GM18519 (cell line): ENCODE measurements around the gene HOXB3.

Source experiments
- ATAC-seq: cut with Tn5 transposase; IDR thresholded peaks from one replicate; pipeline ENCODE4 v1.9.1; 2021; ENCODE audit warnings: mild to moderate bottlenecking, moderate library complexity; ENCODE audit not compliant: unreplicated experiment, low FRiP score

Gene HOXB3

DNA sequence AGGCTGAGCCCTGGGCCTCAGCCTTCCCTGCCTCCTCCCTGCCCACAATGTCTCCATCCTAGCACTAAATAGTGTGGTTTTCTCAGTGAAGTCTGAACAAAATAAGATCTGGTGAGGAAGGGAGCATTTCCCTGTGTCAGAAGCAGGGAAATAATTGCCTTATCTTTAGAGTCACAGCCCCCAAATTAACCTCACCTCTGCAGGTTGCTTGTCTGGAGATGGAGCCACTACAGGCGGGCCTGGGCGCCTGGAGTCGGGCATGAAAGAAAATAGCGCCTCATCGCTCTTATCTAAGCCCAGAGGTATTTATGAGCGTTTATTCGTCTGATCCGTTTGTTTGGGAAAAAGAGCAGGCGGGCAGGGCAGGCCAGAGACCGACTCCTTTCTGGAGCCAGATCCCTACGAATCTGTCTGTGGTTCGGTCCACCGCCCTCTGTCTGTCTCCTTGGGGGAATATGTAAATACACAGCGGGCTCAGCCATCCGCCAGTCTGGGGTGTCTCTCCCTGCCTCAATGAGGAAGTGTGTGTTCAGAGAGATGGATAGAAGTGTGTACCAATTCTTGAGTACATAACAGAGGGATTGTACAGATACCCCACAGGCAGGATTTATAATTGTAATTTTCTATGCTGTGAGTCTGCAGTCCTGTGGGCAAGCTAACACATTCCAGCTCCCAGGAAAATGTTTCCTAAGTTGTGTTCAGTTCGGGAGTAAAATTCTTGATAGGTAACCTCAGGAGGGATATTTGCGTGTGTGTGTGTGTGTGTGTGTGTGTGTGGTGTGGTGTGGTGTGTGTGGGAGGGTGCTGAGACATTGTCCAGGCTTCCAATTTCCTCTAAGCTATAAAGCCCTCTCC is 10.4 kb upstream of the HOXB3 start:
- ATAC-seq = no peak

- ATAC-seq = no peak
Observed at GRCh38 chr17:48599354-48599753, 9.3 kb upstream of the HOXB3 start.

GRCh38 chr17:48598736-48599135 is 8.7 kb upstream of the HOXB3 start:
- no peak for ATAC-seq

- no peak for ATAC-seq
Observed at GRCh38 chr17:48597778-48598631, 8.0 kb upstream of the HOXB3 start.

DNA sequence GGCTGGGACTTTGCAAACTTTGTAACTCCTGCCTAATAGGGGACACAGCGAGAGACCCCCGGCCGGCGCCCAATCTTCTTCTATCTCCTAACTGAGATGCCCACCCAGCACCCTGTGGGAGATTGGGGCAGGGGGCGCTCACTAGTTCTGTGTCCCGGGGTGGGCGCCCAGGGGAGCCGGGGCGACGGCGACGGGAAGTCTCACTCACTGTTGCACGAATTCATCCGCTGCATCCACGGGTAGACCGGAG is 7.4 kb upstream of the HOXB3 start:
- ATAC-seq = no peak

DNA sequence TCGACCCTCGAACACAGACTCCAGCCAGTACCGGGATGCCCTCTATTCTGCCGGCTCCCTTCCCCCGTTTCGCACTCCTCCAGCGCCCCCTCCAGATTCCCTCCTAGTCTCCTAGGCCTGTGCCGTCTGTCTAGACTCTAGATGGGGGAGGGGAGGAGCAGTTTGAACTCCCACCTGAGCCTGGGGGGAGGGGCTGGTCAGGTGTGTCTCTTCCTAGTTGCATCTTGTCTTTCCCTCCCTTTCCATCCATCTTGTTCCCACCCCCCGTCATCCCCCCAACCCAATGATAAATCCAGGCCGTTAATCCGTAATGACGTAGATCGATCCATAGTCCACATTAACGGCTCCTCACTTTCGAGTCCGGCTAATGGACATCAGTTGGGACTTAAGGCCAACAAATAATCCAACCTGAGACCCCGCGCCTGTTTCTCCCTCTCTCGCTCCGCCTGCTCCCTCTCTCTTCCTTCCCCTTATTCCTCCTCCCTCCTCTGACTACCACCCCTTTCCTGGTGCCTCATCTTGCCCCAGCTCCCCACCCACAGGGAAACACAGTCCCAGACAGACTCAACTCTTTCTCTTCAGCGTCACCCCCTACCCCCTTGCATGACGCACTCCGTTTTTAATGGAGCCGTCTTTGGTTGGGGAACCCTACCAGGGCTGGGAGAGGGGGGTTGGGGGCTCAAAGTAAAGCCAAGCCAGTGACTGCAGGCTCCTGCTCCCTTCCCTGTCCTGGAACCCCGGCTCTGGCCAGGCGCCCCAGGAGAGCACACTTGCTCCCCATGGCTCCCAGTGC is 6.9 kb upstream of the HOXB3 start:
- ATAC-seq = no peak

GRCh38 chr17:48596000-48596734 is 6.1 kb upstream of the HOXB3 start:
- ATAC-seq = no peak

GRCh38 chr17:48595278-48595999 is 5.4 kb upstream of the HOXB3 start:
- ATAC-seq = no peak

GRCh38 chr17:48594538-48595277 is 4.7 kb upstream of the HOXB3 start:
- no peak for ATAC-seq

DNA sequence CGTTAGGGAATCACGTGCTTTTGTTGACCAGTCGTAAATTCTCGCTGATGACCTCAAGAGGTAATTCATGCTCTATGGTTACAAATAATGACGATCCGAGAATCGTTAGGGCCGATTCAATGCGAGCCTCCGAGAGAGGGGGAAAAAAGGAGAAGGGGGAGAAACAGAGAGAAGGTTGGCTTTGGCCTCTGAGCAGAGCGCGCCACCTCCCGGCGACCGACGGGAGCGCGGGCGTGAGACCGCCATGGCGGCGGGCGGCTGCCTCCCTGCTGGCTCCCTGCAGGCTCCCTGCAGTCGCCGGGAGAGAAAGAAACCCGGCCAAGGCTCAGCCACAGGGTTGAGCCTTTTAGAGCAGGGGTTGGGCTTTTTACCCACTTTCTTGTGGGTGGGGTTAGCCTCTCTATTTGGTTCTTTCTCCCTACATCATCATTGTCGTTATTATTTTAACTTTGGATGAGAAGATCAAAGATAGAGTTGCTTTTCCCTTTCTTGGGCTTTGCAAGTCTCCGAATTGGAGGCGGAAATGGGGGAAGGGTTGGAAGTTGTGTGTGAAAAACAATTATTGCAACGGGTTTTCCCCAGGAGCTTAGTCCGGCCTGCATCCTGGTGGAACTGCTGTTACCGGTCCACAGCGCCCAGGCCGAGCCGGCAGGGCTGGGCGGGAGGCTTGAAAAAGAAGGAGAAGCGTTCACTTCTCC is 3.9 kb upstream of the HOXB3 start:
- ATAC-seq = no peak

- ATAC-seq = no peak
Observed at GRCh38 chr17:48593126-48593829, 3.2 kb upstream of the HOXB3 start, which contains the start of gene HOXB5. Gene HOXB5, minus strand, starts transcription at chr17:48593779. Its CDS starts 97 bp downstream, at chr17:48593682.

- ATAC-seq = no peak
Observed at GRCh38 chr17:48592577-48592976, 2.5 kb upstream of the HOXB3 start.

- no peak for ATAC-seq
Observed at GRCh38 chr17:48592057-48592514, 2.0 kb upstream of the HOXB3 start.

DNA sequence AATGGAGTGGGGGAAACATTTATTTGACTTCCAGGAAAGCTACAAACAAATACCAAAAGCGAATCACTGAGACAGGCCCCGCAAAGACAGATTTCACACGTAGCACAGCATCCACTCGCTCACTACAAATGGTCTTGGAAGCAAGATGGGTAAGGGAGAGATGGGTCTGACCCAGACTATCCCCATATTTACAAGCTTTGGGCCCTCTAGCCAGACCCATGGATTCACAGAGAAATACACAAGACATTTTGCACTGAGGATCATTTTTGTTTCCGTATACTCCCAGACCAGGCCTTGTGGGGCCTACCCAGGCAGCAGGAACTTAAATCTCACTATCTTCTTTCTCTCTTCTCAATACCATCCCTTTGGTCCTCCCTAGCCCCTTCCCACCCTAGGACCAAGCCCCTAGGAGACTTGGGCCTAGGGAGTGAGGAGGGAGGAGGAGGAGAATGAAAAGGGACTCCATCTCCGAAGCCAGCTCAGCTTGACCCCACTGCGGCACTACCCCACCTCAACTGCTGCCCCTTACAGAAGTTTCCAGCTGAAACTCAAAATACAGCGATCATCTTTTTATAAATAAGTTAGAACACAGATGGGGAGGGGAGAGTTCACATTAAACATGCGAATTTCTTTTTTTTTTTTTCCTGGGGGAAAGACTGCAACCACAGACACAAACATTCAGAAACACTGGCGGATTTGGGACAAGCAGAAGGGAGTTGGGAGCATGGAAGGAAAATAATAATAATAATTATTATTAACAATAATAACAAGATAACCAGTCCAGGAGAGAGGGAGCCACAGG is 1.4 kb upstream of the HOXB3 start:
- no peak for ATAC-seq

DNA sequence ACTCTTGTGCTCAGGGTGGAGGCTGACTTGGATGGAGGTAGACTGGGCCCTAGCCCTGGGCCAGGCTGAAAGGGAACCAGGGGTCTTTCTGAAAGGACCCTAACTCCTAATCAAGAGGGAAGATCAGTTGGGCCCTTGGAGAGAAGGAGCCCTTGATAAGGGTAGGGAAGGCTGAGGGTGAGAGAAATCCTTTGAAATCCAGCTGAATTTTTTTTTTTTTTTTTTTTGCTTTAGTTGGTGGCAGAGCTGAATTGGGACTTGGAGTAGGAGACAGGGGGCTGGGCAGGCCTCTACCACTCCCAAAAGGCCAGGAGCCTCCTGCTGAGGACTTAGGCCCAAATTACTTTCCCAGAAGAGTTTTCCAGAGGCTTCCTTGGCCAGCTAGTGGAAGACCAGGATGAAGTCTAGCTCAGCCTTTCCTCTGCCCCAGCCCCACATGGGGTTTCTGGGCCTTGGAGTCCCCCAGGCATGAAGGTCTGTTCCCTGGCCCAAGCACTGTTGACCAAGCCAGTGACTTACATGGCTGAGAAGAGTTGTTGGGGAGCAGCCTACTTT is 643 bp upstream of the HOXB3 start:
- ATAC-seq = no peak

GRCh38 chr17:48589060-48589830 is 796 bp downstream of the HOXB3 start:
- no peak for ATAC-seq
